ENCODE results near the gene SPINT1. TPM values are rescaled to one million over a fixed set of nuclear protein-coding genes. Genes with fewer than 3 reads are reported as not detected.
A peak's percentile ranks its signal among the peaks of the same experiment; 100 is the strongest.

SPINT1 gene
- total RNA-seq = 76.5 TPM
- long read RNA-seq, transcript SPINT1-201 (11 exons, 3,056 nt) = minor isoform, 17 of 155 reads
- long read RNA-seq, transcript SPINT1-202 (11 exons, 2,456 nt) = major isoform, 33 of 155 reads
- long read RNA-seq, partial matches to known transcripts = 76 of 155 reads
- long read RNA-seq, other reads (novel, unspliced or antisense) = 26 of 155 reads

GRCh38 chr15:40843885-40844695 lies at the start of gene SPINT1:
Gene SPINT1, plus strand, starts transcription at chr15:40844048. Its CDS starts 507 bp downstream, at chr15:40844555.
- Histone ChIP-seq H3K4me1 (peaks cover 45% of the 10 kb centered on the region), H3K27ac (peak within 1 kb of the TSS; percentile 83)

GRCh38 chr15:40796041-40796440 lies 47.8 kb upstream of the SPINT1 start:
- H3K4me1 ChIP-seq = peaks cover 27% of the 10 kb centered on the region
- intact Hi-C loops (cut with DNase I) = no loop called here
- H3K36me3 ChIP-seq = peaks cover 23% of the 10 kb centered on the region
- no peak for DNase-seq
- no peaks in the 10 kb centered on the region for H3K9me3 ChIP-seq
- TF ChIP-seq CTCF (IDR thresholded peaks at IDR 0.05) = no peak
- H3K27me3 ChIP-seq (ENCODE audit: low read depth) = no peaks in the 10 kb centered on the region
- H3K4me3 ChIP-seq = no peak overlapping the region
- no peak for ATAC-seq
- no peak overlapping the region for H3K27ac ChIP-seq

More at GRCh38 chr15:40843885-40844695, at the start of gene SPINT1:
- TF ChIP-seq CTCF (IDR thresholded peaks at IDR 0.05) = no peak
- Histone ChIP-seq H3K27me3 (ENCODE audit: low read depth) (peaks cover 16% of the 10 kb centered on the region), H3K36me3 (no peaks in the 10 kb centered on the region), H3K4me3 (peak within 1 kb of the TSS; percentile 71), H3K9me3 (no peaks in the 10 kb centered on the region)
- ATAC-seq (peak; percentile 79 to 81), DNase-seq (peak; percentile 77)
- intact Hi-C loops (cut with DNase I) = no loop called here

GRCh38 chr15:40796512-40796911 lies 47.3 kb upstream of the SPINT1 start:
- intact Hi-C loops (cut with DNase I) = no loop called here
- DNase-seq (no peak), ATAC-seq (no peak)
- peaks cover 20% of the 10 kb centered on the region for H3K36me3 ChIP-seq
- TF ChIP-seq CTCF (IDR thresholded peaks at IDR 0.05) = no peak
- no peak overlapping the region for H3K27ac ChIP-seq
- no peaks in the 10 kb centered on the region for H3K27me3 ChIP-seq (ENCODE audit: low read depth)
- H3K4me3 ChIP-seq = no peak overlapping the region
- H3K4me1 ChIP-seq = peaks cover 27% of the 10 kb centered on the region
- no peaks in the 10 kb centered on the region for H3K9me3 ChIP-seq

GRCh38 chr15:40799523-40799922 lies 44.3 kb upstream of the SPINT1 start:
- no peak for TF ChIP-seq CTCF (IDR thresholded peaks at IDR 0.05)
- Histone ChIP-seq H3K36me3 (peaks cover 18% of the 10 kb centered on the region), H3K27ac (no peak overlapping the region), H3K27me3 (ENCODE audit: low read depth) (no peaks in the 10 kb centered on the region), H3K4me1 (peaks cover 22% of the 10 kb centered on the region), H3K9me3 (no peaks in the 10 kb centered on the region), H3K4me3 (no peak overlapping the region)
- no peak for ATAC-seq
- intact Hi-C loops (cut with DNase I) = no loop called here
- DNase-seq = no peak

GRCh38 chr15:40803076-40803475 lies 40.8 kb upstream of the SPINT1 start:
- no peak for ATAC-seq
- Histone ChIP-seq H3K36me3 (peaks cover 15% of the 10 kb centered on the region), H3K27me3 (ENCODE audit: low read depth) (no peaks in the 10 kb centered on the region), H3K9me3 (no peaks in the 10 kb centered on the region), H3K27ac (no peak overlapping the region), H3K4me3 (no peak overlapping the region), H3K4me1 (peaks cover 24% of the 10 kb centered on the region)
- DNase-seq = no peak
- intact Hi-C loops (cut with DNase I) = no loop called here
- TF ChIP-seq CTCF (IDR thresholded peaks at IDR 0.05) = no peak
